Heart right ventricle (tissue), 16 donors: ENCODE results near the gene HNRNPM. TPM values are rescaled to one million over a fixed set of nuclear protein-coding genes. Genes with fewer than 3 reads are reported as not detected.

Experiments used
- ATAC-seq, 8 donors: fragments of 200-7000 bp; cut with Tn5 transposase; one replicate each; pipeline ENCODE4 v1.9.1; 2020; ENCODE audit warnings: mild to moderate bottlenecking in 8 of 8, moderate library complexity in 8 of 8, moderate number of reproducible peaks in 1 of 8
- DNase-seq, 2 donors: peaks; one replicate each; pipeline ENCODE4 v3.0.0-alpha.2; 2020
- H3K27ac ChIP-seq, 10 donors: fragments of 200-600 bp; sonication (generic) in 2 of 10; one replicate each; pipeline versions ENCODE4 v1.5.0 to v1.8.0; 2020 to 2022; ENCODE audit warnings: mild to moderate bottlenecking in 3 of 10
- H3K27me3 ChIP-seq, 7 donors: fragments of 200-600 bp; one replicate each; pipeline ENCODE4 v1.8.0; 2021 to 2022; ENCODE audit warnings: mild to moderate bottlenecking in 2 of 7
- H3K36me3 ChIP-seq, 9 donors: fragments of 200-600 bp; sonication (generic) in 1 of 9; one replicate each; pipeline versions ENCODE4 v1.5.0 to v1.8.0; 2020 to 2022; ENCODE audit warnings: mild to moderate bottlenecking in 2 of 9
- H3K4me1 ChIP-seq, 9 donors: fragments of 200-600 bp; sonication (generic) in 1 of 9; one replicate each; pipeline versions ENCODE4 v1.5.0 to v1.8.0; 2020 to 2022; ENCODE audit warnings: mild to moderate bottlenecking in 4 of 9
- H3K4me3 ChIP-seq, 10 donors: fragments of 200-600 bp; sonication (generic) in 2 of 10; one replicate each; pipeline versions ENCODE4 v1.5.0 to v1.8.0; 2020 to 2022; ENCODE audit warnings: mild to moderate bottlenecking in 7 of 10, moderate library complexity in 2 of 10
- H3K9me3 ChIP-seq, 11 donors: fragments of 200-600 bp in 10 of 11; sonication (generic) in 2 of 11; one replicate each; pipeline versions ENCODE4 v1.5.0 to v1.8.0; 2013 to 2022; ENCODE audit warnings: mild to moderate bottlenecking in 2 of 11, control low read depth in 1 of 11, moderate library complexity in 1 of 11
- WGBS, 2 donors: extraction: QIAGEN DNeasy Blood & Tissue Kit; methylation state at CpG; one replicate each; pipeline ENCODE4 v1.1.7; 2013; ENCODE audit warnings: inconsistent platforms in 1 of 2; 5-methylcytosine and 5-hydroxymethylcytosine counted together
- intact Hi-C, 10 donors: fragments of 100-400 bp; cut with DNase I; formaldehyde crosslinking; loops; one replicate each; pipeline versions ENCODE4 v1.11.1 to v1.14.2; 2022
- polyA plus RNA-seq, 2 donors: library from polyadenylated mRNA; stranded (reverse); fragments of 200-250 nt; gene quantifications; one replicate each; pipeline ENCODE4 v1.2.3, GENCODE V29; 2013
- total RNA-seq, 10 donors: library from RNA; stranded (reverse); fragmentation: NEBNext Ultra II Directional in 3 of 10; extraction: Animal tissue kit (Norgen Biotek cat#: 25700) in 3 of 10; gene quantifications; one replicate each; pipeline versions ENCODE4 v1.2.1 to v1.2.4, GENCODE V29; 2021 to 2023
- TF ChIP-seq, protein P1 (sequence below), 9 donors: fragments of 200-600 bp; sonication (generic) in 2 of 9; IDR thresholded peaks; one replicate each; pipeline versions ENCODE4 v1.5.0 to v1.8.0; 2021 to 2022; ENCODE audit warnings: antibody characterized with exemption in 9 of 9, mild to moderate bottlenecking in 5 of 9, moderate library complexity in 1 of 9
- donor health status: Arrhythmogenic right ventricular cardiomyopathy.
- donor health status: ischemic (EF 13 %, LVEDD 7.1; RV severe dilation, severe dysfunction).
- donor health status: healthy with polysubstance abuse.
- donor health status: DM: no; HTN: yes; CAD: no.
- donor health status: DM: no; HTN: no; CAD: no.
- donor health status: ischemic (EF 25% LVEDD 6.9; RV normal size, moderate dysfunction).
- donor health status: ischemic (EF 25% LVEDD 5.7; RV mildly dilated, moderate dysfunction).
- donor health status: healthy.
- donor health status: DM: yes; HTN: yes; CAD: no.
- donor health status: Ischemic cardiomyopathy.
- donor health status: ischemic (EF 35%, LVEDD 5.7; RV mildly dilated, moderate dysfunction).
- donor health status: nonischemic (EF 11% LVEDD 7.7; RV severe dilation, severe dysfunction).
- donor health status: DM: yes; HTN: yes; CAD: no.
- donor health status: PGD.
- donor health status: ischemic (EF 29% LVEDD 5.4; RV normal size, mild dysfunction).
- donor health status: nonischemic (EF 23%, LVEDD 6.1; RV moderate dilation, normal function).

Gene HNRNPM
- total and polyA plus RNA-seq, 12 donors, result 48.5 to 127 (median 93.9) TPM

- TF ChIP-seq, protein P1, sequence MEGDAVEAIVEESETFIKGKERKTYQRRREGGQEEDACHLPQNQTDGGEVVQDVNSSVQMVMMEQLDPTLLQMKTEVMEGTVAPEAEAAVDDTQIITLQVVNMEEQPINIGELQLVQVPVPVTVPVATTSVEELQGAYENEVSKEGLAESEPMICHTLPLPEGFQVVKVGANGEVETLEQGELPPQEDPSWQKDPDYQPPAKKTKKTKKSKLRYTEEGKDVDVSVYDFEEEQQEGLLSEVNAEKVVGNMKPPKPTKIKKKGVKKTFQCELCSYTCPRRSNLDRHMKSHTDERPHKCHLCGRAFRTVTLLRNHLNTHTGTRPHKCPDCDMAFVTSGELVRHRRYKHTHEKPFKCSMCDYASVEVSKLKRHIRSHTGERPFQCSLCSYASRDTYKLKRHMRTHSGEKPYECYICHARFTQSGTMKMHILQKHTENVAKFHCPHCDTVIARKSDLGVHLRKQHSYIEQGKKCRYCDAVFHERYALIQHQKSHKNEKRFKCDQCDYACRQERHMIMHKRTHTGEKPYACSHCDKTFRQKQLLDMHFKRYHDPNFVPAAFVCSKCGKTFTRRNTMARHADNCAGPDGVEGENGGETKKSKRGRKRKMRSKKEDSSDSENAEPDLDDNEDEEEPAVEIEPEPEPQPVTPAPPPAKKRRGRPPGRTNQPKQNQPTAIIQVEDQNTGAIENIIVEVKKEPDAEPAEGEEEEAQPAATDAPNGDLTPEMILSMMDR (IDR thresholded peaks at IDR 0.05), result no peak
- peak overlapping the region in 1 of 10 donors; percentile 10 for H3K4me3 ChIP-seq
- intact Hi-C loops, result loop anchor here in 1 of 10 donors (5.0 kb wide), 1 partner anchor 62 kb away; no protein-coding TSS in a partner anchor
- 45 to 51% methylated on average over 7 of the region's 7 CpGs for WGBS, 2 donors
- peaks cover 35 to 97% (median 82%) of the 10 kb centered on the region in 9 donors for H3K4me1 ChIP-seq
- no peaks in the 10 kb centered on the region for H3K9me3 ChIP-seq
- H3K27ac ChIP-seq, result peak overlapping the region in 8 of 10 donors; percentile 31 to 71 (median 46)
- no peak for DNase-seq
- peaks cover 0 to 88% (median 6%) of the 10 kb centered on the region in 9 donors for H3K36me3 ChIP-seq
- no peaks in the 10 kb centered on the region for H3K27me3 ChIP-seq
- peak in 2 of 8 donors; percentile 4 to 42 for ATAC-seq
Measured at GRCh38 chr19:8459095-8459494, 14.3 kb downstream of the HNRNPM start.

DNA sequence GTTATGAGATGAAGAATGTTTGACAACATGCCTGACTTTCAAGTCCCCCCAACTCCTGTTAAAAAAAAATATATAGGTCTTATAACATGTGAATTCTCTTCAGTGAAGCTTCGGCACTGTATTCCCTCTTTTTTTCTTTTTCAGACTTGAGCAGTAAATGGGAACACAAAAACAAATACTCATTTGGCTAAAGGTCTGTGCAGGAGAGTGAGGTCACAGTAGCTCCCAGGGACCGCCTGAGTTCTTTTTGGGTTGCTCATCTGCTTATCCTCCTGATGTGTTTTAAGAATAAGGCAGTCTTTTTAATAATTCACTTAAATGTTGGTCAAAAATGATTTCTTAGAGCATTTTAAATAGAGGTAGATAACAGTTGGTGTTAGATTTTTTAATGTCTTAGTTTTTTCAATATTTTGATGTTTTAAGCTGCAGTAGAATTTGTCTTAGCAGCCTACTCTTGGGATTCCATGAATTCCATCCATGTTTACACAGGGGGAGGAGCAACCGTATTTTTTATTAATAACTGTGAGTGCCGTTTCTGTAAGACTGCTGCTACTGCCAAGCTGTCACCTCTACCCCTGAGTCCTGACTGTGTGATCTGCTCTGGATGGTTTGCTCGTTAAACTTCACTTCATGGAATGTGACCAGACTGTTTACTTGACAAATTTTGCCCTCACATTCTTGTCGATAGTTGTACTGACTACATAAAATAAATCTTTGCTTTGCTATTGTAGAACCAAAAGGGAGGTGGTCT lies 14.9 kb downstream of the HNRNPM start:
- TF ChIP-seq, protein P1 (IDR thresholded peaks at IDR 0.05), result no peak
- Histone ChIP-seq H3K9me3 (no peaks in the 10 kb centered on the region), H3K27ac (peak overlapping the region in 8 of 10 donors; percentile 31 to 71 (median 46)), H3K36me3 (peaks cover 0 to 93% (median 12%) of the 10 kb centered on the region in 9 donors), H3K27me3 (no peaks in the 10 kb centered on the region), H3K4me1 (peaks cover 35 to 91% (median 77%) of the 10 kb centered on the region in 9 donors), H3K4me3 (peak overlapping the region in 3 of 10 donors; percentile 7 to 12 (median 10))
- WGBS, 2 donors, result 20 to 25% methylated on average over 6 of the region's 6 CpGs
- intact Hi-C loops, result loop anchor here in 3 of 10 donors (5.0 to 10.0 kb wide), 3 partner anchors 45 to 863 kb away; partner anchors contain the start of genes MARCHF2 (in 1 of the 3) and ZNF559 (in 1 of the 3)
- DNase-seq (no peak), ATAC-seq (peak in 6 of 8 donors; percentile 46 to 55 (median 50))

GRCh38 chr19:8460516-8461298 lies 15.9 kb downstream of the HNRNPM start:
- no peaks in the 10 kb centered on the region for H3K27me3 ChIP-seq
- TF ChIP-seq, protein P1 (IDR thresholded peaks at IDR 0.05), result no peak
- no peak for DNase-seq
- H3K27ac ChIP-seq, result peak overlapping the region in 8 of 10 donors; percentile 28 to 71 (median 42)
- no peak for ATAC-seq
- H3K9me3 ChIP-seq, result no peaks in the 10 kb centered on the region
- peaks cover 35 to 82% (median 72%) of the 10 kb centered on the region in 9 donors for H3K4me1 ChIP-seq
- WGBS, 2 donors, result 54% methylated on average over 7 of the region's 7 CpGs
- H3K4me3 ChIP-seq, result no peak overlapping the region
- intact Hi-C loops, result loop anchor here in 2 of 10 donors (5.0 to 10.0 kb wide), 2 partner anchors 46 to 862 kb away; partner anchors contain the start of genes MARCHF2 (in 1 of the 2) and ZNF559 (in 1 of the 2)
- H3K36me3 ChIP-seq, result peaks cover 0 to 93% (median 22%) of the 10 kb centered on the region in 9 donors

- 56 to 63% methylated on average over 3 to 4 of the region's 4 CpGs for WGBS, 2 donors
- intact Hi-C loops, result loop anchor here in 2 of 10 donors (5.0 to 10.0 kb wide), 2 partner anchors 47 to 861 kb away; partner anchors contain the start of genes MARCHF2 (in 1 of the 2) and ZNF559 (in 1 of the 2)
- DNase-seq (no peak), ATAC-seq (no peak)
- H3K9me3 ChIP-seq, result no peaks in the 10 kb centered on the region
- peaks cover 35 to 75% (median 67%) of the 10 kb centered on the region in 9 donors for H3K4me1 ChIP-seq
- peak overlapping the region in 4 of 10 donors; percentile 8 to 71 (median 34) for H3K27ac ChIP-seq
- TF ChIP-seq, protein P1 (IDR thresholded peaks at IDR 0.05), result no peak
- peaks cover 0 to 93% (median 29%) of the 10 kb centered on the region in 9 donors for H3K36me3 ChIP-seq
- no peaks in the 10 kb centered on the region for H3K27me3 ChIP-seq
- no peak overlapping the region for H3K4me3 ChIP-seq
Measured at GRCh38 chr19:8461376-8461775, 16.6 kb downstream of the HNRNPM start.
